HepG2 (cell line): Measurements from ENCODE around the gene TOPBP1. TPM values are rescaled to one million over a fixed set of nuclear protein-coding genes. Genes with fewer than 3 reads are reported as not detected.

Source experiments
- AKAP8 ChIP-seq: sonication (generic); formaldehyde crosslinking; IDR thresholded peaks from 2 replicates; pipeline ENCODE4 v1.5.1; 2020; ENCODE audit warnings: mild to moderate bottlenecking, missing genetic modification reagents
- CREB1 ChIP-seq, 2 experiments: fragments of 450-650 bp in 1 of 2; IDR thresholded peaks; 2 replicates each; pipeline ENCODE4 v1.6.1; 2016 to 2017; ENCODE audit warnings: control low read depth in 1 of 2, mild to moderate bottlenecking in 1 of 2, missing compliant biosample characterization in 1 of 2, missing genetic modification characterization in 1 of 2
- DNMT3B ChIP-seq: conservative IDR thresholded peaks from 2 replicates; pipeline ENCODE4 v1.6.1; 2016; ENCODE audit warnings: missing biosample characterization, control low read depth
- FOXP4 ChIP-seq: sonication (generic); formaldehyde crosslinking; IDR thresholded peaks from 2 replicates; pipeline ENCODE4 v1.4.0; 2020; ENCODE audit warnings: missing genetic modification reagents
- GABPA ChIP-seq, 2 experiments: IDR thresholded peaks; 2 replicates each; pipeline ENCODE4 v1.6.1; 2011 to 2016; ENCODE audit warnings: low read depth in 2 of 2, low read length in 1 of 2, missing biosample characterization in 1 of 2, missing genetic modification characterization in 1 of 2
- HOXA3 ChIP-seq: sonication (generic); formaldehyde crosslinking; IDR thresholded peaks from 2 replicates; pipeline ENCODE4 v1.5.0; 2020; ENCODE audit warnings: missing genetic modification reagents
- NFYB ChIP-seq: sonication (generic); formaldehyde crosslinking; IDR thresholded peaks from 2 replicates; pipeline ENCODE4 v1.4.0; 2020; ENCODE audit warnings: missing genetic modification reagents
- NR2F2 ChIP-seq: IDR thresholded peaks from 2 replicates; pipeline ENCODE4 v1.6.1; 2012; ENCODE audit warnings: low read depth, inconsistent platforms, borderline replicate concordance
- SMAD9 ChIP-seq: sonication (generic); formaldehyde crosslinking; IDR thresholded peaks from 2 replicates; pipeline ENCODE4 v1.5.1; 2020; ENCODE audit warnings: mild to moderate bottlenecking, missing genetic modification reagents
- SP1 ChIP-seq, 2 experiments: fragments of 450-650 bp in 1 of 2; sonication (generic) in 1 of 2; formaldehyde crosslinking in 1 of 2; IDR thresholded peaks; 2 replicates each; pipeline versions ENCODE4 v1.4.0 to v1.6.1; 2016 to 2020; ENCODE audit warnings: missing genetic modification reagents in 1 of 2
- SP2 ChIP-seq: sonication (generic); formaldehyde crosslinking; IDR thresholded peaks from 2 replicates; pipeline ENCODE4 v1.5.1; 2020; ENCODE audit warnings: mild to moderate bottlenecking, missing genetic modification reagents
- TEAD3 ChIP-seq: optimal IDR thresholded peaks from 2 replicates; pipeline ENCODE3; 2016; ENCODE audit warnings: borderline replicate concordance
- ZNF382 ChIP-seq: sonication (generic); formaldehyde crosslinking; IDR thresholded peaks from 2 replicates; pipeline ENCODE4 v1.5.0; 2020; ENCODE audit warnings: missing genetic modification reagents, mild to moderate bottlenecking, borderline replicate concordance
- ZNF501 ChIP-seq: sonication (generic); formaldehyde crosslinking; IDR thresholded peaks from 2 replicates; pipeline ENCODE4 v1.5.1; 2020; ENCODE audit warnings: mild to moderate bottlenecking, moderate library complexity, missing genetic modification reagents
- polyA plus RNA-seq, 8 experiments: library from polyadenylated mRNA; depleted of rRNA in 3 of 8; stranded (reverse) in 7 of 8; unstranded in 1 of 8; fragments of >200 nt; fragmentation: Illumina TruSeq in 4 of 8; extraction: Trizol in 4 of 8; gene quantifications; 2 replicates each; pipeline versions ENCODE4 v1.2.1 to v1.2.3, GENCODE V29; 2011 to 2016; ENCODE audit warnings: low read depth in 4 of 8, missing spikeins in 1 of 8, mixed read lengths in 1 of 8; ENCODE audit not compliant: insufficient read depth in 1 of 8
- total RNA-seq, 5 experiments: library from RNA; depleted of rRNA; stranded (reverse); fragments of >200 nt; fragmentation: Illumina TruSeq; extraction: Trizol; gene quantifications; 2 replicates each; pipeline ENCODE4 v1.2.3, GENCODE V29; 2016; ENCODE audit warnings: low read depth in 1 of 5

Gene TOPBP1
- total and polyA plus RNA-seq, 2 of the 13 experiments (the other 11 are each of a cell fraction or from before 2014, with no cell fraction given): 24.3 to 42.9 TPM

GRCh38 chr3:133703915-133704314 is 42.2 kb upstream of the TOPBP1 start (continued):
- TF ChIP-seq TEAD3 (peak; percentile 54), SP1 (IDR thresholded peaks at IDR 0.05) (no peak), SP1 (CRISPR knock-in tag; IDR thresholded peaks at IDR 0.05) (no peak), NR2F2 (peak; percentile 97), SP2 (CRISPR knock-in tag) (no peak), NFYB (CRISPR knock-in tag) (no peak), HOXA3 (peak; percentile 55; the same call in 1 of the 2 replicates), FOXP4 (CRISPR knock-in tag) (peak; percentile 79), DNMT3B (0 out of 2 replicates have a peak, but pooled peaks have one; percentile 34), GABPA (IDR thresholded peaks at IDR 0.05; ENCODE audit: low read depth, low read length) (no peak), GABPA (CRISPR knock-in tag; IDR thresholded peaks at IDR 0.05; ENCODE audit: low read depth) (peak; percentile 66; the same call in 1 of the 2 replicates), AKAP8 (no peak), SMAD9 (CRISPR knock-in tag) (no peak), ZNF501 (CRISPR knock-in tag) (0 out of 2 replicates have a peak, but pooled peaks have one; percentile 15), CREB1 (IDR thresholded peaks at IDR 0.05) (no peak), CREB1 (CRISPR knock-in tag; IDR thresholded peaks at IDR 0.05) (peak; percentile 69), ZNF382 (no peak)
